Fibroblast of lung (primary cell): ENCODE measurements around the gene MRPL58.

ENCODE experiments used
- EZH2 ChIP-seq: IDR thresholded peaks from 2 replicates; pipeline ENCODE4 v1.5.1; 2012; ENCODE audit warnings: low read length, control low read depth, mild to moderate bottlenecking; ENCODE audit errors: missing control alignments
- TF ChIP-seq, protein P1 (sequence below), 2 donors: IDR thresholded peaks in 1 of 2; conservative IDR thresholded peaks in 1 of 2; 1 replicate in 1 of 2; 2 replicates in 1 of 2; pipeline ENCODE4 v1.5.1; 2011 to 2012; ENCODE audit warnings: low read length in 2 of 2, control low read depth in 1 of 2, inconsistent platforms in 1 of 2, low read depth in 1 of 2, mild to moderate bottlenecking in 1 of 2

DNA sequence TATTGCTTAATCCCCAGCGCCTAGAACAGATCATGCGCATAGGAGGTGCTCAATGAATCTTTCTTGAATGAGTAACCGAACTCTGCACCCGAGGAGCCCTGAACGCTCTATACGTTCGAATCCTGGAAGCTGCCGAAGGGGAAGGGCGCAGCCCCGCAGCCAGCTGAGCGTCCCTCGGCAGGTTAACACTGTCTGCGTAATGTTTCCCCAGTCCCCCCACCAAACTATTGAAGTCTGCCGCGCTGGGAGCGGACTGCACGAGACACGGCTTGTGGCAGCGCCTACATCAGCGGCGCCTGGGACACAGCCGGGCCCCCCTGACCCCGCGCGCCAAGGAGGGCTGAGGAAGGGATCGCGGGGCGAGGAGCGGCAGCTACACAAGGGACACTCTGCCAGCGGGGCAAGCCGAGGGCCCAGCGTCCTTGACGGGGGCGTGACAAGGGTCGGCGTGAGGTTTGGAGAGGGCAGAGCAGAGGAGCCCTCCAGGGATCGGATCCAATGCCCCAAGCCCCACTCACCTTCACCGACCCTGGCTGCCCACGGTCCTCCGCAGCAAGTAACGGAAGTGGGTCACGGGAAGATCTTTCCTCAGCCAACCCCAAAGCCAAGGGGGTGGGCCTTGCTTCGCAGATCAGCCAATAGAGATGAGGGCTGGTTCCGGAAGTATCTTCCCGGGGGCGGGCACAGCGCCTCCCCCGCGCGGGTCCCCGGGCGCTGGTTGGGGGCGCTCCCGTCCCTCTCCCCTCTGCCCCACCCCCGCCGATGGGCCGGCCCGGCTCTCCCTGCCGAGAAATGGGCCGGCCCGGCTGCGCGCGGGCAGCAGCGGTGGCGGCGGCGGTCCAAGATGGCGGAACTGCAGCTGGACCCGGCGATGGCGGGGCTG is 34.2 kb downstream of the MRPL58 start, which contains the start of the genes ATP5PD and KCTD2:
- TF ChIP-seq, protein P1, sequence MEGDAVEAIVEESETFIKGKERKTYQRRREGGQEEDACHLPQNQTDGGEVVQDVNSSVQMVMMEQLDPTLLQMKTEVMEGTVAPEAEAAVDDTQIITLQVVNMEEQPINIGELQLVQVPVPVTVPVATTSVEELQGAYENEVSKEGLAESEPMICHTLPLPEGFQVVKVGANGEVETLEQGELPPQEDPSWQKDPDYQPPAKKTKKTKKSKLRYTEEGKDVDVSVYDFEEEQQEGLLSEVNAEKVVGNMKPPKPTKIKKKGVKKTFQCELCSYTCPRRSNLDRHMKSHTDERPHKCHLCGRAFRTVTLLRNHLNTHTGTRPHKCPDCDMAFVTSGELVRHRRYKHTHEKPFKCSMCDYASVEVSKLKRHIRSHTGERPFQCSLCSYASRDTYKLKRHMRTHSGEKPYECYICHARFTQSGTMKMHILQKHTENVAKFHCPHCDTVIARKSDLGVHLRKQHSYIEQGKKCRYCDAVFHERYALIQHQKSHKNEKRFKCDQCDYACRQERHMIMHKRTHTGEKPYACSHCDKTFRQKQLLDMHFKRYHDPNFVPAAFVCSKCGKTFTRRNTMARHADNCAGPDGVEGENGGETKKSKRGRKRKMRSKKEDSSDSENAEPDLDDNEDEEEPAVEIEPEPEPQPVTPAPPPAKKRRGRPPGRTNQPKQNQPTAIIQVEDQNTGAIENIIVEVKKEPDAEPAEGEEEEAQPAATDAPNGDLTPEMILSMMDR (conservative IDR thresholded peaks at IDR 0.05 in 1 of 2, IDR thresholded peaks at IDR 0.05 in 1 of 2; ENCODE audit: low read depth in 1 of 2, low read length in 2 of 2) = no peak
- TF ChIP-seq EZH2 = no peak
